Measurements from ENCODE around the gene TRIM67. TPM values are rescaled to one million over a fixed set of nuclear protein-coding genes. Genes with fewer than 3 reads are reported as not detected.

Gene TRIM67
- total RNA-seq, 1 donor from 2014 or later: not detected

DNA sequence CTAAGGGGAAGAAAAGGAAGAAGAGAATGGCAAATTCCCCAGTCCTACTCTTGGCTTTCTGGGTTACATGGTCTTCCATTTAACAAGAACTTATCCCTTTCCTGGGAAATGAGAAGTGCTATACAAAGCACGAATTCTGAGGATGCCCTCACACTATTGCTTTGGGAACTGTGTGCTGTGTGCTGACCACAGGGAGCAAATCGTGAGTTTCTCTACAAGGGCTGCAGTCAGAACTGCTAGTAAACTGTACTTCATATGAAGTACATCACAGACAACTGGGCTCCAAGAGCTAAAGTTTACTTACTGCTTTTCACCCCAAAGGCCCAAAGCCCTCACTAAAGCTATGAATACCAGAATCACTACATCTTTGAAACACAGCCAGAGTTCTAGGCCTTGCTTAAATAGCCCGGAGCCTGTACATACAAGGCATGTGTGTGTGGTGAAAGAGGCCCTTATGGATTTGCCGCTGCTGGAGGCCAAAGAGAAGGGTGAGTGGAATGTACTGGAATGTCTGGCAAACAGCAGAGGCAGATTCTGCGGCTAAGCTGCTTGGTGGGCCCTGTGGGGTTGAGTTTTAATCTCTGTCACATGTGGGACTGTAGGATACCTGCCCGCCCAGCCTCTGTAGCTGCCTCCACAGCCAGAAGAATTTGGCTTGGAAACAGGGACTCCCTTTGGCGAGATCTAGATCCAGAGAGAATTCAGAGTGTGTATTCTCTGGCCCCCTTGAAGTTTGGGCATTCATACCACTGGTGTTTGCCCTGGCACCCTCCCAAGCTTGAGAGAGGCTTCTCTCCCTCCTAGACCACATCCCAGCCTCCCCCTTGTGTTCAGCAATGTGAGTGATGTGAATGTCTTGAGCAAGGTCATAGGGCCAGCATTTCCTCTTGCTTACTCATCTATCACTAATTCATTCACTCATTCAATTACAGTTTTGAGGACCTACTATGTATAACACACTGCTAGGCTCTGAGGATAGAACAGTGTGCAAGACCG is 21.9 kb upstream of the TRIM67 start:
- Histone ChIP-seq H3K79me2 (ENCODE audit: low read depth) (no peaks in the 10 kb centered on the region), H3K27ac (no peak overlapping the region), H3K27me3 (peaks cover 30% of the 10 kb centered on the region), H3K9me3 (ENCODE audit: low read depth) (no peaks in the 10 kb centered on the region), H2AFZ (replicated peaks) (no peak overlapping the region), H3K4me3 (no peak overlapping the region), H3K36me3 (no peaks in the 10 kb centered on the region), H3K9ac (no peak overlapping the region), H4K20me1 (ENCODE audit: low read depth) (no peaks in the 10 kb centered on the region), H3K4me2 (no peak overlapping the region), H3F3A (ENCODE audit: low read depth) (no peaks in the 10 kb centered on the region), H3K4me1 (no peaks in the 10 kb centered on the region)
- Mint-ChIP-seq H3K27me3 (ENCODE audit: insufficient read depth, low read depth) (no peaks in the 10 kb centered on the region), H3K9me3 (no peaks in the 10 kb centered on the region), H3K27ac (no peak overlapping the region), H3K4me1 (no peaks in the 10 kb centered on the region), H3K36me3 (no peaks in the 10 kb centered on the region), H3K4me3 (no peak overlapping the region)
- no peak for DNase-seq (ENCODE audit: low spot score)
- TF ChIP-seq, protein P1, sequence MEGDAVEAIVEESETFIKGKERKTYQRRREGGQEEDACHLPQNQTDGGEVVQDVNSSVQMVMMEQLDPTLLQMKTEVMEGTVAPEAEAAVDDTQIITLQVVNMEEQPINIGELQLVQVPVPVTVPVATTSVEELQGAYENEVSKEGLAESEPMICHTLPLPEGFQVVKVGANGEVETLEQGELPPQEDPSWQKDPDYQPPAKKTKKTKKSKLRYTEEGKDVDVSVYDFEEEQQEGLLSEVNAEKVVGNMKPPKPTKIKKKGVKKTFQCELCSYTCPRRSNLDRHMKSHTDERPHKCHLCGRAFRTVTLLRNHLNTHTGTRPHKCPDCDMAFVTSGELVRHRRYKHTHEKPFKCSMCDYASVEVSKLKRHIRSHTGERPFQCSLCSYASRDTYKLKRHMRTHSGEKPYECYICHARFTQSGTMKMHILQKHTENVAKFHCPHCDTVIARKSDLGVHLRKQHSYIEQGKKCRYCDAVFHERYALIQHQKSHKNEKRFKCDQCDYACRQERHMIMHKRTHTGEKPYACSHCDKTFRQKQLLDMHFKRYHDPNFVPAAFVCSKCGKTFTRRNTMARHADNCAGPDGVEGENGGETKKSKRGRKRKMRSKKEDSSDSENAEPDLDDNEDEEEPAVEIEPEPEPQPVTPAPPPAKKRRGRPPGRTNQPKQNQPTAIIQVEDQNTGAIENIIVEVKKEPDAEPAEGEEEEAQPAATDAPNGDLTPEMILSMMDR (IDR thresholded peaks at IDR 0.05): no peak
- no peak for TF ChIP-seq EZH2 (IDR thresholded peaks at IDR 0.05)
- no peak for TF ChIP-seq EZH2phosphoT487 (IDR thresholded peaks at IDR 0.05)

DNA sequence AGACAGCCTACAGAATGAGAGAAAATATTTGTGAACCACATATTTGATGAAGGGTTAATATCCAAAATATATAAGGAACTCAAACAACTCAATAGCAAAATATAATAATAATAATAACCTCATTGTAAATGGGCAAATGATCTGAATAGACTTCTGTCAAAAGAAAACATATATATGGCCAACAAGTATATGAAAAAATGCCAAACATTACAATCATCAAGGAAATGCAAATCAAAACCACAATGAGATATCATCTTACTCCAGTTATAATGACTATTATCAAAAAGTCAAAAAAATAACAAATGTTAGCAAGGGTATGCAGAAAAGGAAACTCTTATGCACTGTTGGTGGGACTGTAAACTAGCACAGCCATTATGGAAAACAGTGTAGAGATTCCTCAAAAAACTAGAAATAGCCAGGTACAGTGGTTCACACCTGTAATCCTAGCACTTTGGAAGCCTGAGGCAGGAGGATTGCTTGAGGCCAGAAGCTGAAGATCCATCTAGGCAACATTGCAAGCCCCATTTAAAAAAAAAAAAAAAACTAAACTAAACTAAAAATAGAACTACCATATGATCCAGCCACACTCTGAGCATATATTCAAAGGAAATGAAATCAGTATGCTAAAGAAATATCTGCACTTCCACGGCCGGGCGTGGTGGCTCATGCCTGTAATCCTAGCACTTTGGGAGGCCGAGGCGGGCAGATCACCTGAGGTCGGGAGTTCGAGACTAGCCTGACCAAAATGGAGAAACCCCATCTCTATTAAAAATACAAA is 17.3 kb upstream of the TRIM67 start:
- no peaks in the 10 kb centered on the region for H3K9me3 Mint-ChIP-seq
- TF ChIP-seq, protein P1 (IDR thresholded peaks at IDR 0.05): no peak
- TF ChIP-seq EZH2phosphoT487 (IDR thresholded peaks at IDR 0.05): no peak
- no peak for TF ChIP-seq EZH2 (IDR thresholded peaks at IDR 0.05)
- no peaks in the 10 kb centered on the region for H3K36me3 ChIP-seq

DNA sequence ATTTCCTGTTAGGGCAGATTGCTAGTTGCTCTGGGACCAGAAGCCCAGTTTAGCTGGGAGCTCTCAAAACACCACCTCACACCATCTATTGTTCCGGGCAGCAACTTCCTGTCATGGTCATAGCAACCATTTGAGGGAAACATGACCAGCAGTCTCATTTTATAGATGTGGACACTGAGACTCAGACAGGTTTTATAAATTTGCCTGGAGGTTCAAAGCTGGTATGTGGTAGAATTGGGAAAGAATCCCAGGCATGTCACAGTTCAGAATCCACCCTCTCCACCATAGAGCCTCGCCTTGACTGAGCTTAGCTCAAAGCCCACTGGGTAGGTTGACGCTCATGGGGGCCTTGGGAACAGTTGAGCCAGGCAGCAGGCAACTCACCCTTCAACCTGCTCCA is 14.0 kb upstream of the TRIM67 start:
- no peak for TF ChIP-seq EZH2 (IDR thresholded peaks at IDR 0.05)
- TF ChIP-seq EZH2phosphoT487 (IDR thresholded peaks at IDR 0.05): no peak
- TF ChIP-seq, protein P1 (IDR thresholded peaks at IDR 0.05): no peak
- Histone ChIP-seq H4K20me1 (ENCODE audit: low read depth) (no peaks in the 10 kb centered on the region), H3K27ac (no peak overlapping the region), H3K36me3 (no peaks in the 10 kb centered on the region), H3K9me3 (ENCODE audit: low read depth) (peaks cover 7% of the 10 kb centered on the region), H2AFZ (replicated peaks) (no peak overlapping the region), H3F3A (ENCODE audit: low read depth) (no peaks in the 10 kb centered on the region), H3K4me3 (no peak overlapping the region), H3K9ac (no peak overlapping the region), H3K79me2 (ENCODE audit: low read depth) (no peaks in the 10 kb centered on the region), H3K4me1 (no peaks in the 10 kb centered on the region), H3K4me2 (no peak overlapping the region), H3K27me3 (peaks cover 28% of the 10 kb centered on the region)
- Mint-ChIP-seq H3K27me3 (ENCODE audit: insufficient read depth, low read depth) (peaks cover 5% of the 10 kb centered on the region), H3K4me3 (no peak overlapping the region), H3K4me1 (no peaks in the 10 kb centered on the region), H3K27ac (no peak overlapping the region), H3K36me3 (no peaks in the 10 kb centered on the region), H3K9me3 (peaks cover 3% of the 10 kb centered on the region)
- no peak for DNase-seq (ENCODE audit: low spot score)

More for the DNA sequence above, 17.3 kb upstream of the TRIM67 start:
- Histone ChIP-seq H3K79me2 (ENCODE audit: low read depth) (no peaks in the 10 kb centered on the region), H3K9ac (no peak overlapping the region), H2AFZ (replicated peaks) (no peak overlapping the region), H3K9me3 (ENCODE audit: low read depth) (no peaks in the 10 kb centered on the region), H3K27me3 (peaks cover 37% of the 10 kb centered on the region), H3K27ac (no peak overlapping the region), H3K4me3 (no peak overlapping the region), H3K4me2 (no peak overlapping the region), H3F3A (ENCODE audit: low read depth) (no peaks in the 10 kb centered on the region), H4K20me1 (ENCODE audit: low read depth) (no peaks in the 10 kb centered on the region), H3K4me1 (no peaks in the 10 kb centered on the region)
- Mint-ChIP-seq H3K4me1 (no peaks in the 10 kb centered on the region), H3K27ac (no peak overlapping the region), H3K27me3 (ENCODE audit: insufficient read depth, low read depth) (peaks cover 3% of the 10 kb centered on the region), H3K36me3 (no peaks in the 10 kb centered on the region), H3K4me3 (no peak overlapping the region)
- DNase-seq (ENCODE audit: low spot score): no peak
